Esophagus (tissue), 2 donors: ENCODE measurements around the gene SH2B2. TPM values are rescaled to one million over a fixed set of nuclear protein-coding genes. Genes with fewer than 3 reads are reported as not detected.

Experiments used
- H3K27ac ChIP-seq, 2 donors: one replicate each; pipeline ENCODE4 v1.5.1; 2013; ENCODE audit warnings: low read depth in 2 of 2, mild to moderate bottlenecking in 2 of 2, inconsistent platforms in 1 of 2, low read length in 1 of 2, moderate library complexity in 1 of 2
- H3K27me3 ChIP-seq, 2 donors: one replicate each; pipeline ENCODE4 v1.6.1; 2013; ENCODE audit warnings: low read length in 2 of 2, control low read depth in 1 of 2, mild to moderate bottlenecking in 1 of 2; ENCODE audit not compliant: insufficient read depth in 2 of 2, control insufficient read depth in 1 of 2
- H3K36me3 ChIP-seq, 2 donors: one replicate each; pipeline ENCODE4 v1.6.1; 2013; ENCODE audit warnings: low read length in 1 of 2; ENCODE audit not compliant: control insufficient read depth in 2 of 2, insufficient read depth in 2 of 2
- H3K4me1 ChIP-seq, 2 donors: one replicate each; pipeline ENCODE4 v1.6.1; 2013; ENCODE audit warnings: low read length in 1 of 2; ENCODE audit not compliant: control insufficient read depth in 2 of 2, insufficient read depth in 2 of 2
- H3K4me3 ChIP-seq, 2 donors: one replicate each; pipeline ENCODE4 v1.5.1; 2013; ENCODE audit warnings: low read length in 2 of 2, mild to moderate bottlenecking in 2 of 2, low read depth in 1 of 2, moderate library complexity in 1 of 2
- H3K9me3 ChIP-seq, 2 donors: one replicate each; pipeline ENCODE4 v1.6.1; 2013; ENCODE audit warnings: mild to moderate bottlenecking in 2 of 2, low read depth in 1 of 2, low read length in 1 of 2, moderate library complexity in 1 of 2; ENCODE audit not compliant: control insufficient read depth in 2 of 2, insufficient read depth in 1 of 2
- WGBS, 2 donors: extraction: QIAGEN DNeasy Blood & Tissue Kit; methylation state at CpG; one replicate each; pipeline ENCODE4 v1.1.7; 2013; 5-methylcytosine and 5-hydroxymethylcytosine counted together
- polyA plus RNA-seq, 2 donors: library from polyadenylated mRNA; stranded (reverse); fragments of 200-250 nt; gene quantifications; one replicate each; pipeline ENCODE4 v1.2.3, GENCODE V29; 2013
- donor health status: healthy with polysubstance abuse.
- donor health status: Bipolar disorder and iron deficiency.

SH2B2 gene
- 1 to 10 TPM; 1.0 to 1.4 TPM for polyA plus RNA-seq

- H3K4me1 ChIP-seq = peaks cover 6 to 9% of the 10 kb centered on the region in 2 donors
- no peaks in the 10 kb centered on the region for H3K27me3 ChIP-seq
- peak within 1 kb of the TSS; percentile 56 to 67 for H3K4me3 ChIP-seq
- 0 to 1% methylated on average over 57 to 107 of the region's 116 CpGs for WGBS, 2 donors
- no peaks in the 10 kb centered on the region for H3K36me3 ChIP-seq
- no peaks in the 10 kb centered on the region for H3K9me3 ChIP-seq
- peak within 1 kb of the TSS; percentile 52 to 69 for H3K27ac ChIP-seq
These were observed at the start of gene SH2B2 for GRCh38 chr7:102286237-102287110. Gene SH2B2, plus strand, starts transcription at chr7:102286868. Its CDS starts 13,683 bp downstream, at chr7:102300551.

- H3K9me3 ChIP-seq = no peaks in the 10 kb centered on the region
- 97 to 98% methylated on average over 35 of the region's 35 CpGs for WGBS, 2 donors
- no peaks in the 10 kb centered on the region for H3K27me3 ChIP-seq
- no peak overlapping the region for H3K4me3 ChIP-seq
- no peak overlapping the region for H3K27ac ChIP-seq
- peaks cover 0 to 12% of the 10 kb centered on the region in 2 donors for H3K36me3 ChIP-seq
- no peaks in the 10 kb centered on the region for H3K4me1 ChIP-seq
These were observed 47.4 kb upstream of the SH2B2 start for GRCh38 chr7:102239206-102239820.

- no peak overlapping the region for H3K27ac ChIP-seq
- H3K4me3 ChIP-seq = no peak overlapping the region
- 91 to 93% methylated on average over 8 of the region's 8 CpGs for WGBS, 2 donors
- peaks cover 0 to 16% of the 10 kb centered on the region in 2 donors for H3K36me3 ChIP-seq
- H3K9me3 ChIP-seq = no peaks in the 10 kb centered on the region
- no peaks in the 10 kb centered on the region for H3K4me1 ChIP-seq
- no peaks in the 10 kb centered on the region for H3K27me3 ChIP-seq
These were observed 45.2 kb upstream of the SH2B2 start for GRCh38 chr7:102241431-102241830.

- Histone ChIP-seq H3K27me3 (no peaks in the 10 kb centered on the region), H3K4me3 (no peak overlapping the region), H3K9me3 (no peaks in the 10 kb centered on the region), H3K36me3 (peaks cover 0 to 18% of the 10 kb centered on the region in 2 donors), H3K27ac (no peak overlapping the region), H3K4me1 (no peaks in the 10 kb centered on the region)
- 65 to 74% methylated on average over 4 of the region's 4 CpGs for WGBS, 2 donors
These were observed 42.1 kb upstream of the SH2B2 start for GRCh38 chr7:102244601-102245000.

- H3K36me3 ChIP-seq = peaks cover 0 to 15% of the 10 kb centered on the region in 2 donors
- no peak overlapping the region for H3K27ac ChIP-seq
- H3K4me1 ChIP-seq = no peaks in the 10 kb centered on the region
- H3K9me3 ChIP-seq = no peaks in the 10 kb centered on the region
- H3K27me3 ChIP-seq = no peaks in the 10 kb centered on the region
- WGBS, 2 donors = 93 to 94% methylated on average over 14 of the region's 14 CpGs
- H3K4me3 ChIP-seq = no peak overlapping the region
These were observed 38.6 kb upstream of the SH2B2 start for GRCh38 chr7:102248081-102248455.

GRCh38 chr7:102248456-102249395, 37.9 kb upstream of the SH2B2 start:
- no peak overlapping the region for H3K4me3 ChIP-seq
- H3K27me3 ChIP-seq = no peaks in the 10 kb centered on the region
- H3K4me1 ChIP-seq = no peaks in the 10 kb centered on the region
- 91 to 96% methylated on average over 75 to 117 of the region's 117 CpGs for WGBS, 2 donors
- H3K27ac ChIP-seq = no peak overlapping the region
- peaks cover 0 to 15% of the 10 kb centered on the region in 2 donors for H3K36me3 ChIP-seq
- H3K9me3 ChIP-seq = no peaks in the 10 kb centered on the region

- no peaks in the 10 kb centered on the region for H3K27me3 ChIP-seq
- no peaks in the 10 kb centered on the region for H3K4me1 ChIP-seq
- H3K36me3 ChIP-seq = peaks cover 0 to 7% of the 10 kb centered on the region in 2 donors
- WGBS, 2 donors = 76 to 79% methylated on average over 7 of the region's 7 CpGs
- no peaks in the 10 kb centered on the region for H3K9me3 ChIP-seq
- H3K4me3 ChIP-seq = no peak overlapping the region
- H3K27ac ChIP-seq = no peak overlapping the region
These were observed 34.9 kb upstream of the SH2B2 start for GRCh38 chr7:102251531-102252365.

GRCh38 chr7:102252366-102252982, 34.2 kb upstream of the SH2B2 start:
- Histone ChIP-seq H3K27me3 (no peaks in the 10 kb centered on the region), H3K4me3 (no peak overlapping the region), H3K9me3 (no peaks in the 10 kb centered on the region), H3K27ac (no peak overlapping the region), H3K4me1 (no peaks in the 10 kb centered on the region), H3K36me3 (peaks cover 0 to 7% of the 10 kb centered on the region in 2 donors)
- 83 to 84% methylated on average over 11 of the region's 11 CpGs for WGBS, 2 donors
